Ovary (tissue), 9 donors: Measurements from ENCODE around the gene FAM217B. TPM values are rescaled to one million over a fixed set of nuclear protein-coding genes. Genes with fewer than 3 reads are reported as not detected.

ENCODE experiments used
- DNase-seq, 5 donors: peaks; one replicate each; pipeline ENCODE4 v3.0.0-alpha.2; 2019 to 2020
- H3K27ac ChIP-seq, 2 donors: fragments of 200-600 bp; one replicate each; pipeline versions ENCODE4 v1.5.1 to v1.8.0; 2019 to 2022
- H3K27me3 ChIP-seq: fragments of 200-600 bp; one replicate; pipeline ENCODE4 v1.8.0; 2022
- H3K36me3 ChIP-seq: fragments of 200-600 bp; sonication (generic); one replicate; pipeline ENCODE4 v1.5.1; 2019
- H3K4me1 ChIP-seq: one replicate; pipeline ENCODE4 v1.8.1; 2013; ENCODE audit warnings: mild to moderate bottlenecking, moderate library complexity; ENCODE audit not compliant: insufficient read depth
- H3K4me3 ChIP-seq: fragments of 200-600 bp; sonication (generic); one replicate; pipeline ENCODE4 v1.5.1; 2017
- H3K9me3 ChIP-seq, 2 donors: fragments of 200-600 bp in 1 of 2; sonication (generic) in 1 of 2; one replicate each; pipeline versions ENCODE4 v1.5.1 to v1.8.1; 2013 to 2019; ENCODE audit warnings: mild to moderate bottlenecking in 1 of 2, moderate library complexity in 1 of 2
- EP300 ChIP-seq: sonication (generic); formaldehyde crosslinking; IDR thresholded peaks from one replicate; pipeline ENCODE4 v1.6.1; 2017; ENCODE audit warnings: antibody characterized with exemption
- POLR2A ChIP-seq: fragments of 450-650 bp; IDR thresholded peaks from one replicate; pipeline ENCODE4 v1.6.1; 2017; ENCODE audit warnings: antibody characterized with exemption, mild to moderate bottlenecking, moderate library complexity
- WGBS, 3 donors: extraction: QIAGEN DNeasy Blood & Tissue Kit in 1 of 3; methylation state at CpG; one replicate each; pipeline versions ENCODE4 v1.1.5 to v1.1.7; 2013 to 2017; 5-methylcytosine and 5-hydroxymethylcytosine counted together
- intact Hi-C, 4 donors: fragments of 100-400 bp; cut with DNase I; formaldehyde crosslinking; loops; one replicate each; pipeline versions ENCODE4 v1.11.0 to v1.15.1; 2022 to 2023
- polyA plus RNA-seq, 2 donors: library from polyadenylated mRNA; stranded (reverse); fragments of 200-250 nt in 1 of 2; fragments of 350-450 nt in 1 of 2; fragmentation: Illumina TruSeq in 1 of 2; extraction: RNeasy Lipid Tissue Mini Kit (QIAGEN cat#74804) in 1 of 2; gene quantifications; one replicate each; pipeline ENCODE4 v1.2.3, GENCODE V29; 2013 to 2014
- total RNA-seq, 7 donors: library from RNA; depleted of rRNA in 2 of 7; stranded (reverse); fragments of >200 nt in 2 of 7; fragmentation: NEBNext Ultra II Directional in 3 of 7; extraction: Animal tissue kit (Norgen Biotek cat#: 25700) in 3 of 7; gene quantifications; one replicate each; pipeline versions ENCODE4 v1.1.0 to v1.2.4, GENCODE V29; 2016 to 2023
- TF ChIP-seq, protein P1 (sequence below), 3 donors: fragments of 450-650 bp in 2 of 3; fragments of 200-600 bp in 1 of 3; IDR thresholded peaks; one replicate each; pipeline versions ENCODE4 v1.5.1 to v1.8.0; 2016 to 2022; ENCODE audit warnings: antibody characterized with exemption in 3 of 3, mild to moderate bottlenecking in 1 of 3
- donor health status: DM: no; HTN: no; CAD: no; lungs with moderate emphysema.
- donor health status: DM: no; HTN: no; CAD: no.
- donor health status: Bipolar disorder and iron deficiency.
- donor health status: DM: yes; HTN: yes; CAD: no.
- donor health status: DM: no; HTN: no; CAD: no.
- donor health status: DM: yes; HTN: yes; CAD: no.

Gene FAM217B
- total and polyA plus RNA-seq, 9 donors, result 3.7 to 16.7 (median 9.4) TPM

GRCh38 chr20:59958123-59958522 is 17.9 kb downstream of the FAM217B start, which contains the start of gene CDH26:
Gene CDH26 (plus strand): TSS chr20:59958423. CDS start chr20:59958727, 304 bp downstream.
- 76 to 88% (median 84%) methylated on average over 5 of the region's 5 CpGs for WGBS, 3 donors
- no peaks in the 10 kb centered on the region for H3K9me3 ChIP-seq
- intact Hi-C loops, result no loop called here
- no peak for DNase-seq
- no peak within 1 kb of the TSS for H3K4me3 ChIP-seq
- no peak for TF ChIP-seq POLR2A
- no peaks in the 10 kb centered on the region for H3K27me3 ChIP-seq
- no peaks in the 10 kb centered on the region for H3K36me3 ChIP-seq
- H3K4me1 ChIP-seq, result no peaks in the 10 kb centered on the region
- H3K27ac ChIP-seq, result no peak within 1 kb of the TSS

DNA sequence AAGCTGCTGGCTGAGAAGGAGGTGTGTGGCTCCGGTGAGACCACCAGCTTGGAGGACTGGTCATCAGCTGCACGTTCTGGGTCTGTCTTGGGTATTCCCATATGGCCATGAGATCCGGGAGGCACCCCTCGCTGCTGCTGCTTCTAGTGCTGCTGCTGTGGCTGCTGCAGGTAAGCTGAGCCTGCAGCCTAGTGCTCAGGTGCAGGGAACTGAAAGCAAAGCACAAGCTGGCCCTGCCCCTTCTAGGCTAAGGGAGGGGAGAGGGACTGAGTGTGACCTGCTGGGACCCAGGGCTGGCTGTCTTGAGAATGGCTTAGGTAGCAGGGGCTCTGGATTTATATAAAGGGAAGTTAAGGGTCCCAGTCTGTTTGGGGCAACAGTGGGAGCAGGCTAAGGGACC is 18.4 kb downstream of the FAM217B start:
- no peaks in the 10 kb centered on the region for H3K9me3 ChIP-seq
- DNase-seq, result no peak
- WGBS, 3 donors, result 77 to 89% (median 86%) methylated on average over 4 of the region's 4 CpGs
- TF ChIP-seq POLR2A (no peak), EP300 (no peak)
- TF ChIP-seq, protein P1, sequence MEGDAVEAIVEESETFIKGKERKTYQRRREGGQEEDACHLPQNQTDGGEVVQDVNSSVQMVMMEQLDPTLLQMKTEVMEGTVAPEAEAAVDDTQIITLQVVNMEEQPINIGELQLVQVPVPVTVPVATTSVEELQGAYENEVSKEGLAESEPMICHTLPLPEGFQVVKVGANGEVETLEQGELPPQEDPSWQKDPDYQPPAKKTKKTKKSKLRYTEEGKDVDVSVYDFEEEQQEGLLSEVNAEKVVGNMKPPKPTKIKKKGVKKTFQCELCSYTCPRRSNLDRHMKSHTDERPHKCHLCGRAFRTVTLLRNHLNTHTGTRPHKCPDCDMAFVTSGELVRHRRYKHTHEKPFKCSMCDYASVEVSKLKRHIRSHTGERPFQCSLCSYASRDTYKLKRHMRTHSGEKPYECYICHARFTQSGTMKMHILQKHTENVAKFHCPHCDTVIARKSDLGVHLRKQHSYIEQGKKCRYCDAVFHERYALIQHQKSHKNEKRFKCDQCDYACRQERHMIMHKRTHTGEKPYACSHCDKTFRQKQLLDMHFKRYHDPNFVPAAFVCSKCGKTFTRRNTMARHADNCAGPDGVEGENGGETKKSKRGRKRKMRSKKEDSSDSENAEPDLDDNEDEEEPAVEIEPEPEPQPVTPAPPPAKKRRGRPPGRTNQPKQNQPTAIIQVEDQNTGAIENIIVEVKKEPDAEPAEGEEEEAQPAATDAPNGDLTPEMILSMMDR (IDR thresholded peaks at IDR 0.05), result no peak
- H3K27ac ChIP-seq, result no peak overlapping the region
- H3K27me3 ChIP-seq, result no peaks in the 10 kb centered on the region
- H3K4me1 ChIP-seq, result no peaks in the 10 kb centered on the region
- H3K4me3 ChIP-seq, result no peak overlapping the region
- intact Hi-C loops, result no loop called here
- no peaks in the 10 kb centered on the region for H3K36me3 ChIP-seq

GRCh38 chr20:59961423-59961822 is 21.2 kb downstream of the FAM217B start:
- Histone ChIP-seq H3K4me1 (no peaks in the 10 kb centered on the region), H3K4me3 (no peak overlapping the region), H3K27ac (no peak overlapping the region), H3K27me3 (no peaks in the 10 kb centered on the region), H3K36me3 (no peaks in the 10 kb centered on the region), H3K9me3 (no peaks in the 10 kb centered on the region)
- no peak for DNase-seq
- WGBS, 3 donors, result 80 to 84% (median 80%) methylated on average over 2 of the region's 2 CpGs
- TF ChIP-seq POLR2A (no peak), EP300 (no peak)
- TF ChIP-seq, protein P1 (IDR thresholded peaks at IDR 0.05), result no peak
- intact Hi-C loops, result no loop called here

GRCh38 chr20:59962155-59962554 is 22.0 kb downstream of the FAM217B start:
- no peaks in the 10 kb centered on the region for H3K36me3 ChIP-seq
- WGBS, 3 donors, result 82 to 90% (median 86%) methylated on average over 6 of the region's 6 CpGs
- no peak for DNase-seq
- intact Hi-C loops, result no loop called here
- no peak overlapping the region for H3K4me3 ChIP-seq
- TF ChIP-seq EP300 (no peak), POLR2A (no peak)
- TF ChIP-seq, protein P1 (IDR thresholded peaks at IDR 0.05), result no peak
- H3K9me3 ChIP-seq, result no peaks in the 10 kb centered on the region
- H3K27me3 ChIP-seq, result no peaks in the 10 kb centered on the region
- no peaks in the 10 kb centered on the region for H3K4me1 ChIP-seq
- H3K27ac ChIP-seq, result no peak overlapping the region

DNA sequence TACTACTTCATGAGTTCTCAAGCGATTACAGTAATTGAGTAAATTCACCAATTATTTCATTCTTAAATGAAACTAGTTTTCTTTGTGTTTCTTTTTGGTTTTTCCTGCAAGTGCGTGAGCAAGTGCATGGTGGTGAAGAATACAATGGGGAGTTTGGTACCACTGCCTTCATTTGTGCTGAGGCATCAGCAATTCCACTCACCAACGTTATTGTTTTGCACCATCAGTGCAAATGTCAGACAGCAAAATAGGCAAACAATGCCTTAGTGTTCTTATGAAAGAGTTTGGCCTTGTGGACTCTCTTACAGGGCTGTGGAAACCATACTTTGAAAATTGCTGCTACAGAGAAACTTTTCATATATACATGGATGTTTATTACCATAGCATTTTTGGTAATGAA is 26.2 kb downstream of the FAM217B start:
- intact Hi-C loops, result no loop called here
- no peak for DNase-seq
- Histone ChIP-seq H3K4me3 (no peak overlapping the region), H3K27me3 (no peaks in the 10 kb centered on the region), H3K27ac (no peak overlapping the region), H3K36me3 (no peaks in the 10 kb centered on the region), H3K9me3 (no peaks in the 10 kb centered on the region), H3K4me1 (no peaks in the 10 kb centered on the region)
- WGBS, 3 donors, result 77 to 83% (median 81%) methylated on average over 3 of the region's 3 CpGs
- no peak for TF ChIP-seq POLR2A
- TF ChIP-seq, protein P1 (IDR thresholded peaks at IDR 0.05), result no peak
- TF ChIP-seq EP300, result no peak
